ENCODE data around the gene CSF3.

CSF3 gene

GRCh38 chr17:40019140-40019991, 4.1 kb downstream of the CSF3 start:
- POLR2A ChIA-PET, result interaction anchor here (1.4 kb wide), 1 partner anchor 94 kb away, joined by 3 read pairs; no protein-coding TSS in a partner anchor
- no peak for DNase-seq (ENCODE audit: extremely low spot score)
- no peak for TF ChIP-seq TARDBP (IDR thresholded peaks at IDR 0.05)
- no peak for TF ChIP-seq LEF1 (IDR thresholded peaks at IDR 0.05; ENCODE audit: borderline replicate concordance)
- TF ChIP-seq PKNOX1 (IDR thresholded peaks at IDR 0.05), result no peak
- TF ChIP-seq FOXK2 (IDR thresholded peaks at IDR 0.05), result no peak
- TF ChIP-seq FOXA1 (IDR thresholded peaks at IDR 0.05), result no peak
- TF ChIP-seq SP1 (IDR thresholded peaks at IDR 0.05), result no peak
- no peak for TF ChIP-seq L3MBTL2 (conservative IDR thresholded peaks at IDR 0.05)
- TF ChIP-seq ZNF384 (IDR thresholded peaks at IDR 0.05), result no peak
- no peak for TF ChIP-seq NFRKB (IDR thresholded peaks at IDR 0.05)
- TF ChIP-seq SUZ12 (IDR thresholded peaks at IDR 0.05), result no peak
- TF ChIP-seq BHLHE40 (IDR thresholded peaks at IDR 0.05; ENCODE audit: borderline replicate concordance), result no peak
- no peak for TF ChIP-seq HDGF (IDR thresholded peaks at IDR 0.05; ENCODE audit: borderline replicate concordance)
- TF ChIP-seq FOXM1 (IDR thresholded peaks at IDR 0.05; ENCODE audit: borderline replicate concordance), result no peak
- TF ChIP-seq ELF4 (IDR thresholded peaks at IDR 0.05), result no peak
- TF ChIP-seq ARNT (IDR thresholded peaks at IDR 0.05), result no peak
- no peak for TF ChIP-seq CTBP1 (IDR thresholded peaks at IDR 0.05; ENCODE audit: borderline replicate concordance)
- CTCF ChIA-PET, result interaction anchor here (2.2 kb wide), 1 partner anchor 56 kb away, joined by 12 read pairs; no protein-coding TSS in a partner anchor

GRCh38 chr17:40020146-40020545, 4.9 kb downstream of the CSF3 start:
- DNase-seq (ENCODE audit: extremely low spot score), result no peak
- ChIA-PET CTCF (interaction anchor here (2.9 kb wide), 1 partner anchor 15 kb away, joined by 9 read pairs; no protein-coding TSS in a partner anchor), POLR2A (no interaction called here)
- TF ChIP-seq SP1 (IDR thresholded peaks at IDR 0.05), result no peak

GRCh38 chr17:40021451-40021971, 6.3 kb downstream of the CSF3 start:
- ChIA-PET POLR2A (interaction anchor here (0.8 to 1.1 kb wide), 2 partner anchors 33 to 54 kb away, joined by 3 to 4 read pairs; partner anchors contain the start of gene MED24), CTCF (interaction anchor here (0.7 to 2.9 kb wide), 3 partner anchors 9 to 53 kb away, joined by 3 to 9 read pairs (median 4); no protein-coding TSS in a partner anchor)
- DNase-seq (ENCODE audit: extremely low spot score), result no peak
- TF ChIP-seq CTBP1 (IDR thresholded peaks at IDR 0.05; ENCODE audit: borderline replicate concordance) (no peak), ARNT (IDR thresholded peaks at IDR 0.05) (no peak), ZNF384 (IDR thresholded peaks at IDR 0.05) (no peak), L3MBTL2 (conservative IDR thresholded peaks at IDR 0.05) (no peak), FOXA1 (IDR thresholded peaks at IDR 0.05) (no peak), FOXK2 (IDR thresholded peaks at IDR 0.05) (no peak), SP1 (IDR thresholded peaks at IDR 0.05) (no peak), BHLHE40 (IDR thresholded peaks at IDR 0.05; ENCODE audit: borderline replicate concordance) (no peak), TARDBP (IDR thresholded peaks at IDR 0.05) (no peak), FOXM1 (IDR thresholded peaks at IDR 0.05; ENCODE audit: borderline replicate concordance) (no peak), LEF1 (IDR thresholded peaks at IDR 0.05; ENCODE audit: borderline replicate concordance) (no peak), HDGF (IDR thresholded peaks at IDR 0.05; ENCODE audit: borderline replicate concordance) (no peak), NFRKB (IDR thresholded peaks at IDR 0.05) (no peak), SUZ12 (IDR thresholded peaks at IDR 0.05) (no peak), ELF4 (IDR thresholded peaks at IDR 0.05) (no peak), PKNOX1 (IDR thresholded peaks at IDR 0.05) (no peak)

- ChIA-PET POLR2A (no interaction called here), CTCF (interaction anchor here (0.6 to 2.9 kb wide), 4 partner anchors 10 to 50 kb away, joined by 3 to 9 read pairs (median 4); no protein-coding TSS in a partner anchor)
- TF ChIP-seq FOXK2 (IDR thresholded peaks at IDR 0.05) (no peak), HDGF (IDR thresholded peaks at IDR 0.05; ENCODE audit: borderline replicate concordance) (no peak), LEF1 (IDR thresholded peaks at IDR 0.05; ENCODE audit: borderline replicate concordance) (no peak), SUZ12 (IDR thresholded peaks at IDR 0.05) (no peak), BHLHE40 (IDR thresholded peaks at IDR 0.05; ENCODE audit: borderline replicate concordance) (no peak), L3MBTL2 (conservative IDR thresholded peaks at IDR 0.05) (no peak), ELF4 (IDR thresholded peaks at IDR 0.05) (no peak), FOXM1 (IDR thresholded peaks at IDR 0.05; ENCODE audit: borderline replicate concordance) (no peak), PKNOX1 (IDR thresholded peaks at IDR 0.05) (no peak), ZNF384 (IDR thresholded peaks at IDR 0.05) (no peak), NFRKB (IDR thresholded peaks at IDR 0.05) (no peak), ARNT (IDR thresholded peaks at IDR 0.05) (no peak), CTBP1 (IDR thresholded peaks at IDR 0.05; ENCODE audit: borderline replicate concordance) (no peak), TARDBP (IDR thresholded peaks at IDR 0.05) (no peak), FOXA1 (IDR thresholded peaks at IDR 0.05) (no peak), SP1 (IDR thresholded peaks at IDR 0.05) (no peak)
- no peak for DNase-seq (ENCODE audit: extremely low spot score)
Observed at GRCh38 chr17:40022497-40022896, 7.3 kb downstream of the CSF3 start.

- no peak for TF ChIP-seq ZNF384 (IDR thresholded peaks at IDR 0.05)
- POLR2A ChIA-PET, result no interaction called here
- DNase-seq (ENCODE audit: extremely low spot score), result no peak
- CTCF ChIA-PET, result interaction anchor here (0.7 to 2.9 kb wide), 2 partner anchors 12 to 51 kb away, joined by 3 to 9 read pairs; no protein-coding TSS in a partner anchor
Observed at GRCh38 chr17:40022961-40023541, 7.8 kb downstream of the CSF3 start.
